GM19397 (cell line): ENCODE data around the gene PSMD13.

Experiments used
- ATAC-seq: cut with Tn5 transposase; IDR thresholded peaks from one replicate; pipeline ENCODE4 v1.9.1; 2021; ENCODE audit warnings: mild to moderate bottlenecking, moderate library complexity; ENCODE audit not compliant: unreplicated experiment

Gene PSMD13

GRCh38 chr11:270451-271318, 33.9 kb downstream of the PSMD13 start:
- no peak for ATAC-seq

- ATAC-seq = no peak
These were observed 34.5 kb downstream of the PSMD13 start for GRCh38 chr11:271319-271715.

- ATAC-seq = no peak
These were observed 35.6 kb downstream of the PSMD13 start for GRCh38 chr11:272195-272930.

- no peak for ATAC-seq
These were observed 36.1 kb downstream of the PSMD13 start for GRCh38 chr11:272931-273198.

GRCh38 chr11:276219-276618, 39.4 kb downstream of the PSMD13 start:
- no peak for ATAC-seq

- ATAC-seq = no peak
These were observed 41.5 kb downstream of the PSMD13 start, which contains the start of gene NLRP6 for GRCh38 chr11:278001-278951. Gene NLRP6, plus strand, starts transcription at chr11:278407. Its CDS starts 163 bp downstream, at chr11:278570.

- ATAC-seq = no peak
These were observed 42.5 kb downstream of the PSMD13 start for GRCh38 chr11:279040-279965.

- no peak for ATAC-seq
These were observed 43.4 kb downstream of the PSMD13 start for GRCh38 chr11:279966-280705.

GRCh38 chr11:280706-281485, 44.1 kb downstream of the PSMD13 start:
- ATAC-seq = no peak

GRCh38 chr11:281486-282161, 44.8 kb downstream of the PSMD13 start:
- ATAC-seq = no peak

GRCh38 chr11:282171-282570, 45.4 kb downstream of the PSMD13 start:
- no peak for ATAC-seq

- no peak for ATAC-seq
These were observed 46.0 kb downstream of the PSMD13 start for GRCh38 chr11:282630-283360.

- ATAC-seq = no peak
These were observed 46.8 kb downstream of the PSMD13 start for GRCh38 chr11:283405-284104.

- no peak for ATAC-seq
These were observed 47.6 kb downstream of the PSMD13 start for GRCh38 chr11:284105-285020.

- ATAC-seq = no peak
These were observed 48.5 kb downstream of the PSMD13 start for GRCh38 chr11:285021-285893.
